Skeletal muscle tissue (tissue), 4 donors: ENCODE results near the gene CEP120. TPM values are rescaled to one million over a fixed set of nuclear protein-coding genes. Genes with fewer than 3 reads are reported as not detected.

Experiments
- H3K27ac ChIP-seq: one replicate; pipeline ENCODE4 v1.7.0; 2013; ENCODE audit warnings: mild to moderate bottlenecking, low read depth, low read length, inconsistent platforms
- H3K27me3 ChIP-seq, 3 donors: one replicate each; pipeline ENCODE4 v1.7.0; 2013; ENCODE audit warnings: low read length in 3 of 3; ENCODE audit not compliant: control insufficient read depth in 3 of 3, insufficient read depth in 3 of 3
- H3K36me3 ChIP-seq, 3 donors: one replicate each; pipeline ENCODE4 v1.7.0; 2013; ENCODE audit warnings: low read length in 3 of 3; ENCODE audit not compliant: control insufficient read depth in 3 of 3, insufficient read depth in 3 of 3
- H3K4me1 ChIP-seq, 3 donors: one replicate each; pipeline ENCODE4 v1.7.0; 2013; ENCODE audit warnings: low read length in 3 of 3, mild to moderate bottlenecking in 3 of 3; ENCODE audit not compliant: control insufficient read depth in 3 of 3, insufficient read depth in 3 of 3
- H3K4me3 ChIP-seq, 3 donors: one replicate each; pipeline ENCODE4 v1.7.0; 2013; ENCODE audit warnings: low read length in 3 of 3
- H3K9ac ChIP-seq, 3 donors: one replicate each; pipeline ENCODE4 v1.7.0; 2013; ENCODE audit warnings: low read length in 3 of 3, mild to moderate bottlenecking in 3 of 3, moderate library complexity in 2 of 3, low read depth in 1 of 3
- H3K9me3 ChIP-seq, 3 donors: one replicate each; pipeline ENCODE4 v1.7.0; 2013; ENCODE audit warnings: low read length in 3 of 3; ENCODE audit not compliant: control insufficient read depth in 3 of 3
- total RNA-seq: library from RNA; depleted of rRNA; stranded (reverse); fragments of >200 nt; gene quantifications from one replicate; pipeline ENCODE4 v1.2.3, GENCODE V29; 2014
- donor health status: Osteomylitis.

The CEP120 gene
- total RNA-seq, 1 donor from 2014 or later: 10.4 TPM

GRCh38 chr5:123454259-123454911 is 31.2 kb upstream of the CEP120 start:
- Histone ChIP-seq H3K4me3 (no peak overlapping the region), H3K36me3 (no peaks in the 10 kb centered on the region), H3K27me3 (no peaks in the 10 kb centered on the region), H3K27ac (no peak overlapping the region), H3K4me1 (no peaks in the 10 kb centered on the region), H3K9me3 (no peaks in the 10 kb centered on the region), H3K9ac (no peak overlapping the region)

DNA sequence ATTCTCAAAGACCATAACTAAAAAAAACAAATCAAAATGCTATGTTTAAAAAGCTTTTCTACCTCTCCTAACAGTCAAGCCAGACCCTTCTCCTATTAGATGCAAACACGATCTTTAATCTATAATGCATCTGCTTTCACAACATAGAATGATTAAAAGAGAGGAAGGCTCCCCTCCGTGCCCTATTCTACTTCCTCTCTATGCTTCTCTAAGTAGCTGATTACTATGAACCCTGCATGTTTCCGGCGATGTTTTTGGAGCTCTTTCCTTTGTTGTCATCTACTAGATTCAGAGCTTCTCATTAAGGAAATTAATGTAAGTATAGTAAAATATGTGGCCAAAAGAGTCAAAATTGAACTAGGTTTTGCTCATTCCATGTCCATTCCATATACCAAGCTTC is 29.2 kb upstream of the CEP120 start:
- H3K27me3 ChIP-seq: no peaks in the 10 kb centered on the region

GRCh38 chr5:123451047-123451446 is 27.8 kb upstream of the CEP120 start:
- H3K27ac ChIP-seq: no peak overlapping the region
- H3K9me3 ChIP-seq: no peaks in the 10 kb centered on the region
- no peaks in the 10 kb centered on the region for H3K36me3 ChIP-seq

More for the DNA sequence above, 29.2 kb upstream of the CEP120 start:
- H3K9ac ChIP-seq: no peak overlapping the region
- H3K27ac ChIP-seq: no peak overlapping the region
- H3K4me1 ChIP-seq: no peaks in the 10 kb centered on the region
- H3K9me3 ChIP-seq: no peaks in the 10 kb centered on the region
- H3K4me3 ChIP-seq: no peak overlapping the region
- no peaks in the 10 kb centered on the region for H3K36me3 ChIP-seq

DNA sequence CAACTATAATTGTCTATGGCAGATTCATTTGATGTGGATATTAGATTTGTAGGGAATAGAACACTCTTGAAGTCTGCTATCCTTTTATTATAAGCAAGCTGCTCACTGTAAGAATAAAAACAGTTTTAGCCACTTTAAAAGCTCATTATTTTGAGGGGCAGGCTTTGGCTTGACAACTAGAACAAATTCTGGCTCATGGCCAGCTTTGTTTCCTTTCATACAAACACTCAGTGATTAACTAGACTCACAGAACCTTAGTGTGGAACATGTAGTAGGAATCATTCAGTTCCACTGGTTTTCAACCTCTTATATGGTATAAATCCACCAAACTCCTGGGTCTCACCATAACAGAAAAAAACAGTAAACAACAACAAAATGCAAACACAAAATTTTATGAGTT is 27.4 kb upstream of the CEP120 start:
- Histone ChIP-seq H3K9ac (no peak overlapping the region), H3K36me3 (no peaks in the 10 kb centered on the region), H3K4me3 (no peak overlapping the region), H3K4me1 (no peaks in the 10 kb centered on the region), H3K27ac (no peak overlapping the region), H3K27me3 (no peaks in the 10 kb centered on the region), H3K9me3 (no peaks in the 10 kb centered on the region)

More at GRCh38 chr5:123451047-123451446, 27.8 kb upstream of the CEP120 start:
- Histone ChIP-seq H3K9ac (no peak overlapping the region), H3K4me3 (no peak overlapping the region), H3K4me1 (no peaks in the 10 kb centered on the region), H3K27me3 (no peaks in the 10 kb centered on the region)

DNA sequence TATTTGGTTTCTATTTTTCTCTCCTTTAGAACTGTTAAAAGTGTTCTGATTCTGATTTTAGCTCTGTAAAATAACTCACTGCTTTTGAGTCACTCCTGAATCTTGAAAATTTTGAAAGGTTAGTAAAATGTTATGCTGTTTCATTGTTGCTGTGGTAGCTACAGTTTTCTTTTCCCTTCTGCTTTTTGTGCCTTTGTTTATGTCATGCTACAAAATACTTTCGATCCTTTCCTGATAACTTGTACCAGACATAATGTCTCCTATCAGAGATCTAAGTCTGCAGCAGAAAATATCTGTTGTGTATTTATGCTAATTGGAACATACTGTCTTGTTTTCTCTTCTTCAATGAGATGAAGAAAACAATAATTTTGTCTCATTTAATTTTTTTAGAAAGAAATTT is 26.9 kb upstream of the CEP120 start:
- H3K9ac ChIP-seq: no peak overlapping the region
- H3K4me1 ChIP-seq: no peaks in the 10 kb centered on the region
- no peaks in the 10 kb centered on the region for H3K36me3 ChIP-seq
- H3K27ac ChIP-seq: no peak overlapping the region
- no peaks in the 10 kb centered on the region for H3K27me3 ChIP-seq
- no peak overlapping the region for H3K4me3 ChIP-seq
- no peaks in the 10 kb centered on the region for H3K9me3 ChIP-seq

- no peak overlapping the region for H3K9ac ChIP-seq
- no peaks in the 10 kb centered on the region for H3K4me1 ChIP-seq
- H3K4me3 ChIP-seq: no peak overlapping the region
- no peaks in the 10 kb centered on the region for H3K36me3 ChIP-seq
- no peak overlapping the region for H3K27ac ChIP-seq
- no peaks in the 10 kb centered on the region for H3K9me3 ChIP-seq
- no peaks in the 10 kb centered on the region for H3K27me3 ChIP-seq
Observed at GRCh38 chr5:123449424-123449974, 26.3 kb upstream of the CEP120 start.

- H3K27me3 ChIP-seq: no peaks in the 10 kb centered on the region
- no peak overlapping the region for H3K9ac ChIP-seq
- H3K4me3 ChIP-seq: no peak overlapping the region
- no peak overlapping the region for H3K27ac ChIP-seq
- no peaks in the 10 kb centered on the region for H3K36me3 ChIP-seq
- no peaks in the 10 kb centered on the region for H3K9me3 ChIP-seq
- H3K4me1 ChIP-seq: no peaks in the 10 kb centered on the region
Observed at GRCh38 chr5:123448743-123449142, 25.5 kb upstream of the CEP120 start.

- H3K4me3 ChIP-seq: no peak overlapping the region
- H3K4me1 ChIP-seq: no peaks in the 10 kb centered on the region
- H3K36me3 ChIP-seq: no peaks in the 10 kb centered on the region
- no peaks in the 10 kb centered on the region for H3K9me3 ChIP-seq
- no peak overlapping the region for H3K27ac ChIP-seq
- no peaks in the 10 kb centered on the region for H3K27me3 ChIP-seq
- H3K9ac ChIP-seq: no peak overlapping the region
Observed at GRCh38 chr5:123448017-123448617, 24.9 kb upstream of the CEP120 start.

- no peaks in the 10 kb centered on the region for H3K36me3 ChIP-seq
- no peak overlapping the region for H3K9ac ChIP-seq
- H3K4me3 ChIP-seq: no peak overlapping the region
- no peaks in the 10 kb centered on the region for H3K4me1 ChIP-seq
- H3K27me3 ChIP-seq: no peaks in the 10 kb centered on the region
- no peak overlapping the region for H3K27ac ChIP-seq
- no peaks in the 10 kb centered on the region for H3K9me3 ChIP-seq
Observed at GRCh38 chr5:123444016-123444415, 20.8 kb upstream of the CEP120 start.

DNA sequence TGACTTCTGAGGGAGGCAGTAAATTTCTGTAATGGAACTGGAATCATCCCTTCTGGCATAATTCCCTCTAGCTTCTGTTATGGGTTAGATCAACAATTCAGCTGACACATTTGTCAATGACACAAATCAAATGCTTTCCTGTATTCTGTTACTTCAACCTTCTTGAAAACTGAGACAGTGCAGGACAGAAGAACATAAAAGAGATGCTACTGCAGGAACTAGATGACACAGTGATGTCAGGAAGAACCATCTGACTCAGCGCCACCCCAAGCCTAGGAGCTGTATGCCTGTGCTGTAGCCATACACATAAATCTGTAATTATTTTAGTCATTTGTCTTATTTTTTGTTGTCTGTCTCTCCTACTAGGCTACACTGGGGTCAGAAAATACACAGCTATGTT is 18.2 kb upstream of the CEP120 start:
- H3K9me3 ChIP-seq: no peaks in the 10 kb centered on the region
- H3K27me3 ChIP-seq: no peaks in the 10 kb centered on the region
- no peaks in the 10 kb centered on the region for H3K4me1 ChIP-seq
- H3K27ac ChIP-seq: no peak overlapping the region
- no peak overlapping the region for H3K4me3 ChIP-seq
- H3K36me3 ChIP-seq: no peaks in the 10 kb centered on the region
- H3K9ac ChIP-seq: no peak overlapping the region
